Thyroid gland (tissue), 4 donors: ENCODE measurements around the gene ZNF692. TPM values are rescaled to one million over a fixed set of nuclear protein-coding genes. Genes with fewer than 3 reads are reported as not detected.
"Not testable (repeated sequence)": the region's sequence is repeated elsewhere in the genome, so short reads cannot be mapped to it uniquely, and the experiment has no call there.

Source experiments
- DNase-seq, 2 donors: peaks; one replicate each; pipeline ENCODE4 v3.0.0-alpha.2; 2019
- H3K27ac ChIP-seq, 3 donors: fragments of 200-600 bp; sonication (generic); 1 replicate in 2 of 3; 2 replicates in 1 of 3; pipeline ENCODE4 v1.5.1; 2016 to 2019; ENCODE audit warnings: mild to moderate bottlenecking in 1 of 3, moderate library complexity in 1 of 3
- H3K27me3 ChIP-seq: fragments of 200-600 bp; sonication (generic); one replicate; pipeline ENCODE4 v1.5.1; 2019
- H3K36me3 ChIP-seq, 2 donors: fragments of 200-600 bp; sonication (generic); one replicate each; pipeline ENCODE4 v1.5.1; 2016 to 2019
- H3K4me1 ChIP-seq, 2 donors: fragments of 200-600 bp; sonication (generic); one replicate each; pipeline ENCODE4 v1.5.1; 2017 to 2019
- H3K4me3 ChIP-seq, 3 donors: fragments of 200-600 bp; sonication (generic); replicated peaks in 1 of 3; 1 replicate in 2 of 3; 2 replicates in 1 of 3; pipeline ENCODE4 v1.5.1; 2016; ENCODE audit warnings: mild to moderate bottlenecking in 1 of 3
- H3K9me3 ChIP-seq: fragments of 200-600 bp; sonication (generic); one replicate; pipeline ENCODE4 v1.5.1; 2017
- CTCF ChIP-seq, 6 experiments: fragments of 200-600 bp in 3 of 6; fragments of 450-650 bp in 3 of 6; sonication (generic) in 3 of 6; IDR thresholded peaks; one replicate each; pipeline ENCODE4 v1.5.1; 2016 to 2019; ENCODE audit warnings: antibody characterized with exemption in 6 of 6, mild to moderate bottlenecking in 2 of 6, inconsistent platforms in 1 of 6, moderate library complexity in 1 of 6
- POLR2A ChIP-seq, 2 donors: fragments of 450-650 bp; IDR thresholded peaks; one replicate each; pipeline ENCODE4 v1.6.1; 2017; ENCODE audit warnings: antibody characterized with exemption in 2 of 2, mild to moderate bottlenecking in 2 of 2, moderate library complexity in 1 of 2
- WGBS, 2 donors: methylation state at CpG; one replicate each; pipeline ENCODE4 v1.1.5; 2017; 5-methylcytosine and 5-hydroxymethylcytosine counted together
- intact Hi-C: fragments of 100-400 bp; cut with DNase I; formaldehyde crosslinking; loops from one replicate; pipeline ENCODE4 v1.15.1; 2023
- total RNA-seq, 4 donors: library from RNA; depleted of rRNA; stranded (reverse); fragments of >200 nt; gene quantifications; one replicate each; pipeline ENCODE4 v1.2.3, GENCODE V29; 2016

Gene ZNF692
- total RNA-seq, 4 donors from 2014 or later: 17.2 to 59.7 (median 34.1) TPM

- no peak overlapping the region for H3K27ac ChIP-seq
- 43 to 47% methylated on average over 13 to 15 of the region's 15 CpGs for WGBS, 2 donors
- no peaks in the 10 kb centered on the region for H3K27me3 ChIP-seq
- H3K4me3 ChIP-seq: no peak overlapping the region
- H3K36me3 ChIP-seq: peaks cover 6 to 7% of the 10 kb centered on the region in 2 donors
- no peak for TF ChIP-seq POLR2A (IDR thresholded peaks at IDR 0.05)
- TF ChIP-seq CTCF (IDR thresholded peaks at IDR 0.05): peak; percentile 39 to 79 (median 56)
- no peaks in the 10 kb centered on the region for H3K9me3 ChIP-seq
- peaks cover 0 to 6% of the 10 kb centered on the region in 2 donors for H3K4me1 ChIP-seq
- DNase-seq: peak; percentile 29 to 53
- intact Hi-C loops: loop anchor here (5.0 kb wide), 1 partner anchor 190 kb away; no protein-coding TSS in a partner anchor
Observed at GRCh38 chr1:248807067-248807737, 51.7 kb downstream of the ZNF692 start.

DNA sequence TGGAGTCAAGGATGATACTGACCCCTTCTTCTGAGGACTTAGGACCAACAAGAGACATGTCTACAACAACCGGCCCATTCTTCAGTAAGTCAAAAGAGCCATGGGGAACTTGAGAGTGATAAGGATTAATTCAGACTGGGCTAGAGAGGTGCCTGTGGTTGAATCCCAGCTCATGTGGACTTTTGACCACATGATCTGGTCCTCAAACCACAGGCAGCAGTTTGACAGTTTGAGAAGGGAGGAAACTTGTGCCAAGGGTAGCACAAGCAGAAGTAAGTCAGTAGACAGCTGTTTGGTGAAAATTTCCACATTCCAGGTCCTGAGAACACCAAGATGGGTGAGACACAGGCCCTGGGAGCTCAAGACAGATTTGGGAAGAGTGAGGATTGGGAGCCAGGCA, 53.0 kb downstream of the ZNF692 start:
- H3K9me3 ChIP-seq: no peaks in the 10 kb centered on the region
- H3K4me3 ChIP-seq: no peak overlapping the region
- no peaks in the 10 kb centered on the region for H3K36me3 ChIP-seq
- WGBS, 2 donors: 91 to 100% methylated on average over 1 of the region's 1 CpG
- H3K27ac ChIP-seq: no peak overlapping the region
- no peaks in the 10 kb centered on the region for H3K27me3 ChIP-seq
- no peak for DNase-seq
- TF ChIP-seq POLR2A (IDR thresholded peaks at IDR 0.05): no peak
- TF ChIP-seq CTCF (IDR thresholded peaks at IDR 0.05): no peak
- peaks cover 0 to 4% of the 10 kb centered on the region in 2 donors for H3K4me1 ChIP-seq
- intact Hi-C loops: loop anchor here (5.0 kb wide), 1 partner anchor 189 kb away; no protein-coding TSS in a partner anchor

DNA sequence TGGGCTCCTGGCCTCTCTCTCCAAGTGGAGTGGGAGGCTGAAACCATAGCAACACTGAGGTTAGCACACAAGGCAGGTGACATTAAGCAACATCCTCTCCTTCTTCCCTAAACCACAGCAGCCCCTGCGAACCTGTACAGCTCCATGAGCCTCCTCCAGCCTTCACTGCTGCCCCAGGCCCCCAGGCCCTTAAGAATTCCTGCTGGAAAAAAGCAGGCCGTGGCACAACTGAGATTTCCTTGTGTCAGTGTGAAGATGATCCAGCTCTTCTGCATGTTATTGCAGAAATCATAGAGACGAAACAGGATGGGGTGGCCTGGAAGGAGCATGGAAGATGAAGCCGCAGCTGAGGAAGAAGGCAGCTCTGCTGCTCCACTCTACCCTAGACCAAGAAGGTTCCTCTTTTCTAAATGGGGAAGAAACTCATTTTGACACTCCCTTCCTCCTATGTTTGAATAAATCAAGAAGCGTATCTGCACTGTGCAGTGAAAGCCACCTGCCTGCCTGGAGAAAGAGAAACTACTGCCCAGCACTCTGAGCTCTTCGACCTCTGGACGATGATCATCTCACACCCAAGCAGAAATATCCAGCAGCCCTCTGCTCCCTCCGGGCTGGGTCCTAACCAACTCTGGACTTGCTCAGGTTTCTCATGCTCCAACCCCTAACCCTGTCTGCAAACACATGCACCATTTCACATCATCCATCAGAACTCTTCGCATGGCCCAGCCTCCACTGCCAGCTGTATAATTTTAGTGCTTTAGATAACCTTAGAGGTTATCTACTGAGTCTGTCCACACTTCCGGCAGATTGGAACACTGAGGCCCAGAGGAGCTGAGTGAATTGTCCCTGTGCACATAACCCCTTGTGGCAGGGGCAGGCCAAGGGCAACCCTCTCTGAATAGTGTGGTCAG, 53.9 kb downstream of the ZNF692 start:
- no peak overlapping the region for H3K4me3 ChIP-seq
- 75 to 83% methylated on average over 10 of the region's 10 CpGs for WGBS, 2 donors
- no peaks in the 10 kb centered on the region for H3K9me3 ChIP-seq
- H3K27ac ChIP-seq: no peak overlapping the region
- H3K4me1 ChIP-seq: no peaks in the 10 kb centered on the region
- TF ChIP-seq POLR2A (IDR thresholded peaks at IDR 0.05) (no peak), CTCF (IDR thresholded peaks at IDR 0.05) (no peak)
- DNase-seq: no peak
- no peaks in the 10 kb centered on the region for H3K27me3 ChIP-seq
- H3K36me3 ChIP-seq: no peaks in the 10 kb centered on the region
- intact Hi-C loops: loop anchor here (5.0 kb wide), 1 partner anchor 188 kb away; no protein-coding TSS in a partner anchor

- H3K36me3 ChIP-seq, H3K9me3 ChIP-seq, H3K27me3 ChIP-seq, DNase-seq, intact Hi-C loops, H3K27ac ChIP-seq, H3K4me3 ChIP-seq, H3K4me1 ChIP-seq: not testable (repeated sequence)
- 90% methylated on average over 15 of the region's 15 CpGs for WGBS, 2 donors
Observed at GRCh38 chr1:248803501-248803900, 55.4 kb downstream of the ZNF692 start.

DNA sequence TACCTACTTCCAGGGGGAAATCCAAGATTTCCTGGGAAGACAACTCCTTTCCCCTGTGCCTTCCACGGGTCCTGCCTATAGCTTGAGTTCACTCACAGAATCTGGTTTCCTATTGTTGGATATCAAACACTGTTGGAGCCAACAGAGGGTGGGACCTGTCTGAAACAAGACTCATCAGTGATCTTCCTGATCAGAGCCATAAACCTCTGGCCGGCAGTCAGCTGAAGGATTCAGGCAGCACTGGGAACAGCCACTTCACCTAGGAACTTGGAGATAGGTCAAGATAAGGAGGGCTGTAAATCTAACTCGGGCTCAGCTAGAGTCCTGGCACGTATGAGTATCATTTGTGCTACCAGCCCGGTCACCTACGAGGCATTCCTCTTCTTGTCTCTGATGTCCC, 56.4 kb downstream of the ZNF692 start:
- WGBS, 2 donors: 84 to 87% methylated on average over 6 of the region's 6 CpGs
- TF ChIP-seq POLR2A (IDR thresholded peaks at IDR 0.05): no peak
- no peak for TF ChIP-seq CTCF (IDR thresholded peaks at IDR 0.05)

More for the DNA sequence above, 56.4 kb downstream of the ZNF692 start:
- no peak for DNase-seq
- H3K4me3 ChIP-seq: no peak overlapping the region
- no peak overlapping the region for H3K27ac ChIP-seq
- H3K4me1 ChIP-seq: no peaks in the 10 kb centered on the region
- no peaks in the 10 kb centered on the region for H3K9me3 ChIP-seq
- H3K27me3 ChIP-seq: no peaks in the 10 kb centered on the region
- H3K36me3 ChIP-seq: no peaks in the 10 kb centered on the region
- intact Hi-C loops: no loop called here
